ENCODE measurements around the gene INO80. TPM values are rescaled to one million over a fixed set of nuclear protein-coding genes. Genes with fewer than 3 reads are reported as not detected.

Gene INO80
- polyA plus RNA-seq, 4 donors, result 6.9 to 18.7 (median 11.5) TPM

DNA sequence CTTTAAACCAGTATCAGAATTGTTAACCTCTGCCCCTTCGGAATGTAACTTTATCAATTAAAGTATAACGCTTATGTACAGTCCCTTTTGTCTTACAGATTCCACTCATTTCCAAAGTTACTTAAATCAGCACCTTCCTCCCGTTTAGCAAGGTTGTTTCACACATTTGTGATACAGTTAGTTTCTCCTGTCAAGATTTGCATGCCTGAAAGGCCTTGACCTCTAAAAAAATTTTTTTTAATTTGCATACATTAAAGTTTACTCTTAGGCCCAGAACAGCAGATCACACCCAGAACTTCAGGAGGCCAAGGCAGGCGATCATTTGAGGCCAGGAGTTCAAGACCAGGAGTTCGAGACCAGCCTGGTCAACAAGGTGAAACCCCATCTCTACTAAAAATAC lies 9.1 kb downstream of the INO80 start:
- Histone ChIP-seq H3K27me3 (ENCODE audit: control insufficient read depth in 3 of 3, insufficient read depth in 3 of 3, low read length in 3 of 3) (no peaks in the 10 kb centered on the region), H3K36me3 (ENCODE audit: control insufficient read depth in 3 of 3, insufficient read depth in 2 of 3, low read depth in 1 of 3, low read length in 3 of 3) (peaks cover 0 to 25% (median 3%) of the 10 kb centered on the region in 3 donors), H3K4me3 (ENCODE audit: low read depth in 1 of 3, low read length in 3 of 3) (no peak overlapping the region), H3K27ac (ENCODE audit: low read depth in 1 of 3, low read length in 2 of 3) (no peak overlapping the region), H3K4me1 (ENCODE audit: control insufficient read depth in 3 of 3, insufficient read depth in 2 of 3, low read depth in 1 of 3, low read length in 2 of 3) (no peaks in the 10 kb centered on the region), H3K9me3 (ENCODE audit: control insufficient read depth in 2 of 2, insufficient read depth in 1 of 2, low read depth in 1 of 2, low read length in 1 of 2) (no peaks in the 10 kb centered on the region)
- WGBS, 3 donors, result 70 to 80% (median 75%) methylated on average over 5 of the region's 5 CpGs
- FAIRE-seq (no peak), DNase-seq (no peak)

GRCh38 chr15:41105348-41106334 lies 10.4 kb downstream of the INO80 start:
- FAIRE-seq (no peak), DNase-seq (no peak)
- peaks cover 0 to 21% (median 5%) of the 10 kb centered on the region in 3 donors for H3K36me3 ChIP-seq (ENCODE audit: control insufficient read depth in 3 of 3, insufficient read depth in 2 of 3, low read depth in 1 of 3, low read length in 3 of 3)
- H3K9me3 ChIP-seq (ENCODE audit: control insufficient read depth in 2 of 2, insufficient read depth in 1 of 2, low read depth in 1 of 2, low read length in 1 of 2), result no peaks in the 10 kb centered on the region
- H3K27ac ChIP-seq (ENCODE audit: low read depth in 1 of 3, low read length in 2 of 3), result no peak overlapping the region
- no peaks in the 10 kb centered on the region for H3K27me3 ChIP-seq (ENCODE audit: control insufficient read depth in 3 of 3, insufficient read depth in 3 of 3, low read length in 3 of 3)
- no peaks in the 10 kb centered on the region for H3K4me1 ChIP-seq (ENCODE audit: control insufficient read depth in 3 of 3, insufficient read depth in 2 of 3, low read depth in 1 of 3, low read length in 2 of 3)
- H3K4me3 ChIP-seq (ENCODE audit: low read depth in 1 of 3, low read length in 3 of 3), result no peak overlapping the region
- WGBS, 3 donors, result 86 to 97% (median 95%) methylated on average over 11 of the region's 11 CpGs

DNA sequence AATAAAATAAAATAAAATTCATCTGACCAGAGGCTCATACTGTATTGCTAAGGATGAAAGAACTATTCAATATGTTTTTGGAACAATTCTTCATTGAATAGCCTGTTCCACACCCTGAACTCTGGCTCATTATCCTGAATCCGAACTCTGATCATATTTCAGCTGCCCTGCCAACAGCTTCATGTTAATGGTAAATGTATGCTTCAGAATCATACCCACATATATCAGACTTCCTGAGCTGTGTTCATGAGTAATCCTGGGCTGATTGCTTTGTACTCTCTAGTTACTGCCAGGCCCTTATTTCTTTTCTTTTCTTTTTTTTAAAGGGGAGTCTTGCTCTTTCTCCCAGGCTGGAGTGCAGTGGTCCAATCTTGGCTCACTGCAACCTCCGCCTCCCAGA lies 11.8 kb downstream of the INO80 start:
- Histone ChIP-seq H3K4me3 (ENCODE audit: low read depth in 1 of 3, low read length in 3 of 3) (no peak overlapping the region), H3K4me1 (ENCODE audit: control insufficient read depth in 3 of 3, insufficient read depth in 2 of 3, low read depth in 1 of 3, low read length in 2 of 3) (no peaks in the 10 kb centered on the region), H3K9me3 (ENCODE audit: control insufficient read depth in 2 of 2, insufficient read depth in 1 of 2, low read depth in 1 of 2, low read length in 1 of 2) (no peaks in the 10 kb centered on the region), H3K27me3 (ENCODE audit: control insufficient read depth in 3 of 3, insufficient read depth in 3 of 3, low read length in 3 of 3) (no peaks in the 10 kb centered on the region), H3K27ac (ENCODE audit: low read depth in 1 of 3, low read length in 2 of 3) (no peak overlapping the region), H3K36me3 (ENCODE audit: control insufficient read depth in 3 of 3, insufficient read depth in 2 of 3, low read depth in 1 of 3, low read length in 3 of 3) (peaks cover 0 to 14% (median 2%) of the 10 kb centered on the region in 3 donors)
- 80 to 87% (median 85%) methylated on average over 2 of the region's 2 CpGs for WGBS, 3 donors
- no peak for FAIRE-seq
- peak in 1 of 2 donors; percentile 32 for DNase-seq

DNA sequence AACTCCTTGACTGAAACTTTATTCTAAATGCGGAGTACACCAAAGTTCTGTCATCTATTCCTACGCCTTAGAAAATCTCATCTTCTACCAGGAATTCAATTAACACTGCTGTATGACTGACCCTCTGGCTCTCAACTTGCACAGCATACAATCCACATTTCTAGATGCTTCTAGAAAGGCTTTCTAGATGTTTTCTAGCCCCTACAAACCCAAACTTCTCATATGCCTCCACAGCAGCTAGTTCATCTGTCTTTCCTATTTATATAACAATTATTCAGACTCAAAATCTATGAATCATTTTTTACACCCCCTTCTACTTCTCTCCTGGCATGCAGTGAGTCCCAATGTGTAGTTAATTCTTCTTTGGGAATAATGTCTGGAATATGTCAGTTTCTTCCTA lies 13.2 kb downstream of the INO80 start:
- no peak for FAIRE-seq
- no peak overlapping the region for H3K27ac ChIP-seq (ENCODE audit: low read depth in 1 of 3, low read length in 2 of 3)

DNA sequence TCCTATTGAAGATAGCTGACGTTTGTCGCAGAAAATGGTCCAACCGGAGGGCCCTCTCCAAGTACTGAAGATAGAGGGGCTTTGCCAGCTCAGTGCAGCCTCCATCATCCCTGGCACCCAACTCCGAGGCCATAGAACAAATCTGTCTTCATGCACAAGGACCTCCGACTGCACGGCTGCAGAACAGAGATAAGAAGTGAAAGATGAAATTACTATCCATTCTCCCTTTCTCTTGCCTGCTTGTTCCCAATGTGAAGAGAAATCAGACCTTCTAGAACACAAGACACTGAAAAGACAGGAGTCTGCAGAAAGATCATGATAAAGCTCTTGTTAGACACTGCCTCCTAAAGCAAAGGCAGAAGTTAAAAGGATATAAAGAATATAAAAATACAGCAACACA lies 19.9 kb downstream of the INO80 start:
- Histone ChIP-seq H3K9me3 (ENCODE audit: control insufficient read depth in 2 of 2, insufficient read depth in 1 of 2, low read depth in 1 of 2, low read length in 1 of 2) (no peaks in the 10 kb centered on the region), H3K27me3 (ENCODE audit: control insufficient read depth in 3 of 3, insufficient read depth in 3 of 3, low read length in 3 of 3) (no peaks in the 10 kb centered on the region), H3K4me1 (ENCODE audit: control insufficient read depth in 3 of 3, insufficient read depth in 2 of 3, low read depth in 1 of 3, low read length in 2 of 3) (no peaks in the 10 kb centered on the region), H3K36me3 (ENCODE audit: control insufficient read depth in 3 of 3, insufficient read depth in 2 of 3, low read depth in 1 of 3, low read length in 3 of 3) (peaks cover 8 to 45% (median 12%) of the 10 kb centered on the region in 3 donors), H3K27ac (ENCODE audit: low read depth in 1 of 3, low read length in 2 of 3) (no peak overlapping the region), H3K4me3 (ENCODE audit: low read depth in 1 of 3, low read length in 3 of 3) (no peak overlapping the region)
- FAIRE-seq (no peak), DNase-seq (no peak)
- WGBS, 3 donors, result 89 to 91% (median 91%) methylated on average over 6 of the region's 6 CpGs

More for the DNA sequence above, 13.2 kb downstream of the INO80 start:
- WGBS, 3 donors, result 96 to 98% (median 97%) methylated on average over 2 of the region's 2 CpGs
- no peak overlapping the region for H3K4me3 ChIP-seq (ENCODE audit: low read depth in 1 of 3, low read length in 3 of 3)
- no peaks in the 10 kb centered on the region for H3K9me3 ChIP-seq (ENCODE audit: control insufficient read depth in 2 of 2, insufficient read depth in 1 of 2, low read depth in 1 of 2, low read length in 1 of 2)
- peaks cover 0 to 17% (median 2%) of the 10 kb centered on the region in 3 donors for H3K36me3 ChIP-seq (ENCODE audit: control insufficient read depth in 3 of 3, insufficient read depth in 2 of 3, low read depth in 1 of 3, low read length in 3 of 3)
- no peaks in the 10 kb centered on the region for H3K4me1 ChIP-seq (ENCODE audit: control insufficient read depth in 3 of 3, insufficient read depth in 2 of 3, low read depth in 1 of 3, low read length in 2 of 3)
- no peak for DNase-seq
- H3K27me3 ChIP-seq (ENCODE audit: control insufficient read depth in 3 of 3, insufficient read depth in 3 of 3, low read length in 3 of 3), result no peaks in the 10 kb centered on the region

GRCh38 chr15:41085029-41085428 lies 31.1 kb downstream of the INO80 start:
- peaks cover 17 to 56% (median 20%) of the 10 kb centered on the region in 3 donors for H3K36me3 ChIP-seq (ENCODE audit: control insufficient read depth in 3 of 3, insufficient read depth in 2 of 3, low read depth in 1 of 3, low read length in 3 of 3)
- WGBS, 3 donors, result 83 to 95% (median 89%) methylated on average over 3 of the region's 3 CpGs
- no peak for FAIRE-seq

GRCh38 chr15:41080144-41080543 lies 35.9 kb downstream of the INO80 start:
- Histone ChIP-seq H3K9me3 (ENCODE audit: control insufficient read depth in 2 of 2, insufficient read depth in 1 of 2, low read depth in 1 of 2, low read length in 1 of 2) (no peaks in the 10 kb centered on the region), H3K4me3 (ENCODE audit: low read depth in 1 of 3, low read length in 3 of 3) (no peak overlapping the region), H3K4me1 (ENCODE audit: control insufficient read depth in 3 of 3, insufficient read depth in 2 of 3, low read depth in 1 of 3, low read length in 2 of 3) (no peaks in the 10 kb centered on the region), H3K36me3 (ENCODE audit: control insufficient read depth in 3 of 3, insufficient read depth in 2 of 3, low read depth in 1 of 3, low read length in 3 of 3) (peaks cover 18 to 71% (median 20%) of the 10 kb centered on the region in 3 donors), H3K27me3 (ENCODE audit: control insufficient read depth in 3 of 3, insufficient read depth in 3 of 3, low read length in 3 of 3) (no peaks in the 10 kb centered on the region), H3K27ac (ENCODE audit: low read depth in 1 of 3, low read length in 2 of 3) (no peak overlapping the region)
- 94 to 97% (median 97%) methylated on average over 1 of the region's 1 CpG for WGBS, 3 donors
- FAIRE-seq (no peak), DNase-seq (no peak)

More at GRCh38 chr15:41085029-41085428, 31.1 kb downstream of the INO80 start:
- Histone ChIP-seq H3K9me3 (ENCODE audit: control insufficient read depth in 2 of 2, insufficient read depth in 1 of 2, low read depth in 1 of 2, low read length in 1 of 2) (no peaks in the 10 kb centered on the region), H3K4me3 (ENCODE audit: low read depth in 1 of 3, low read length in 3 of 3) (no peak overlapping the region), H3K4me1 (ENCODE audit: control insufficient read depth in 3 of 3, insufficient read depth in 2 of 3, low read depth in 1 of 3, low read length in 2 of 3) (no peaks in the 10 kb centered on the region), H3K27me3 (ENCODE audit: control insufficient read depth in 3 of 3, insufficient read depth in 3 of 3, low read length in 3 of 3) (no peaks in the 10 kb centered on the region), H3K27ac (ENCODE audit: low read depth in 1 of 3, low read length in 2 of 3) (no peak overlapping the region)
- no peak for DNase-seq

- H3K4me1 ChIP-seq (ENCODE audit: control insufficient read depth in 3 of 3, insufficient read depth in 2 of 3, low read depth in 1 of 3, low read length in 2 of 3), result no peaks in the 10 kb centered on the region
- FAIRE-seq, result no peak
- H3K4me3 ChIP-seq (ENCODE audit: low read depth in 1 of 3, low read length in 3 of 3), result no peak overlapping the region
- H3K27ac ChIP-seq (ENCODE audit: low read depth in 1 of 3, low read length in 2 of 3), result no peak overlapping the region
- H3K36me3 ChIP-seq (ENCODE audit: control insufficient read depth in 3 of 3, insufficient read depth in 2 of 3, low read depth in 1 of 3, low read length in 3 of 3), result peaks cover 16 to 73% (median 16%) of the 10 kb centered on the region in 3 donors
- H3K27me3 ChIP-seq (ENCODE audit: control insufficient read depth in 3 of 3, insufficient read depth in 3 of 3, low read length in 3 of 3), result no peaks in the 10 kb centered on the region
- WGBS, 3 donors, result 92 to 96% (median 94%) methylated on average over 8 of the region's 8 CpGs
- no peaks in the 10 kb centered on the region for H3K9me3 ChIP-seq (ENCODE audit: control insufficient read depth in 2 of 2, insufficient read depth in 1 of 2, low read depth in 1 of 2, low read length in 1 of 2)
- DNase-seq, result no peak
Observed at GRCh38 chr15:41079717-41080116, 36.4 kb downstream of the INO80 start.
